Suppressor macrophage treated with lipopolysaccharide for 1 hour (primary cell): Measurements from ENCODE around the gene ABHD17C.
"Not testable (repeated sequence)": the region's sequence is repeated elsewhere in the genome, so short reads cannot be mapped to it uniquely, and the experiment has no call there.

Experiments
- DNase-seq, 3 donors: peaks; one replicate each; pipeline ENCODE4 v3.0.0-alpha.2; 2020 to 2022

ABHD17C gene

GRCh38 chr15:80695099-80695910 lies at the start of gene ABHD17C:
Gene ABHD17C, plus strand, starts transcription at chr15:80695310. Its CDS starts 120 bp downstream, at chr15:80695430.
- DNase-seq, result peak; percentile 55 to 85 (median 73)

GRCh38 chr15:80645494-80646065 lies 49.5 kb upstream of the ABHD17C start:
- DNase-seq, result peak; percentile 26 to 82 (median 47)

DNA sequence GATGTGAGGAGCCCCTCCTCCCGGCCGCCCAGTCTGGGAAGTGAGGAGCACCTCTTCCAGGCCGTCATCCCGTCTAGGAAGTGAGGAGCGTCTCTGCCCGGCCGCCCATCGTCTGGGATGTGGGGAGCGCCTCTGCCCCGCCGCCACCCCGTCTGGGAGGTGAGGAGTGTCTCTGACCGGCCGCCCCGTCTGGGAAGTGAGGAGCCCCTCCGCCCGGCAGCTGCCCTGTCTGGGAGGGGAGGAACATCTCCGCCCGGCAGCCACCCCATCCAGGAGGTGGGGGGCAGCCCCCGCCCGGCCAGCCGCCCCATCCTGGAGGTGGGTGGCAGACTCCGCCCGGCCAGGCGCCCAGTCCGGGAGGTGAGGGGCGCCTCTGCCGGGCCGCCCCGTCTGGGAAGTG lies 47.7 kb upstream of the ABHD17C start:
- DNase-seq, result not testable (repeated sequence)

DNA sequence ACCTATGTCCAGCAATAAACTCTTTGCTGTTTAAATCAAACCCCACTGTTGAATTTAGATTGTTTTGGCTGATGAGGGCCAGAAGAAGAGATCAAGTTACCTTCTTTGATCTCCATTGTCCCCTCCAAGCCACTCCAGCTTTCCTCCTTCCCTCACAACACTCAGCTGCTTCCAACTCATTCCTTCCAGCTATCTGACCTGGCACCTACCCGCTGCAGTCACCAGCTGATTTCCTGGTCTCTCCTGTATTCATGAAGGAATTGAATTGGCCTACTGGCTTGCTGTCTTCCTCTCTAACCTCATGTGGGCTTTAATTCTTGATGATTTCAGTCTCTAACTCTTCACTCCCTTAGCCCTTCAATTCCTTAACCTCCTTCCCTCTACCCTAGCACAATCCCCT lies 40.8 kb upstream of the ABHD17C start:
- DNase-seq, result no peak

- no peak for DNase-seq
These were observed 35.7 kb upstream of the ABHD17C start for GRCh38 chr15:80659375-80659774.

GRCh38 chr15:80660119-80660518 lies 35.0 kb upstream of the ABHD17C start:
- DNase-seq, result peak in 1 of 3 donors; percentile 37

- DNase-seq, result peak; percentile 19 to 43 (median 30)
These were observed 33.0 kb upstream of the ABHD17C start for GRCh38 chr15:80662129-80662528.

- DNase-seq, result no peak
These were observed 32.2 kb upstream of the ABHD17C start for GRCh38 chr15:80662757-80663553.

DNA sequence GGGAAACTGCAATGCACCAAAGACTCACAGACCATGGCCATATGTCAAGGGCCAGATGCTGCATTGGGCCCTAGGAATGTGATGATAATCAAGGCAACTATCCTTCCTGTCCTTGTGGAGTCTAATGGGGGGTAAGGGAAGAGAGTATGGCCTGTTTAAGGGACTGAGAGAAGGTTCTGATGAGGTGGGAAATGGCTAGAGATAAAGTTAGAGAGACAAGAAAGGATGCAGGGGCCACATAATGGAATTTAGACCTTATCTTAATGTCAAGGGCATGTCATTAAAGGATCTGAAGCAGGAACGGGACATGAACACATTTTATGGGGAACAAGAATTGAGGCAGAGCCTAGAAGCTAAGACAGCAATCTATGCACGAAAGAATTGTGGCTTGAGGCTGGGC lies 30.0 kb upstream of the ABHD17C start:
- DNase-seq, result no peak

GRCh38 chr15:80667936-80668335 lies 27.2 kb upstream of the ABHD17C start:
- DNase-seq, result no peak

GRCh38 chr15:80668546-80669236 lies 26.4 kb upstream of the ABHD17C start:
- DNase-seq, result no peak

GRCh38 chr15:80669663-80670273 lies 25.3 kb upstream of the ABHD17C start:
- DNase-seq, result peak; percentile 31 to 42 (median 32)

- no peak for DNase-seq
These were observed 21.4 kb upstream of the ABHD17C start for GRCh38 chr15:80673561-80674244.

DNA sequence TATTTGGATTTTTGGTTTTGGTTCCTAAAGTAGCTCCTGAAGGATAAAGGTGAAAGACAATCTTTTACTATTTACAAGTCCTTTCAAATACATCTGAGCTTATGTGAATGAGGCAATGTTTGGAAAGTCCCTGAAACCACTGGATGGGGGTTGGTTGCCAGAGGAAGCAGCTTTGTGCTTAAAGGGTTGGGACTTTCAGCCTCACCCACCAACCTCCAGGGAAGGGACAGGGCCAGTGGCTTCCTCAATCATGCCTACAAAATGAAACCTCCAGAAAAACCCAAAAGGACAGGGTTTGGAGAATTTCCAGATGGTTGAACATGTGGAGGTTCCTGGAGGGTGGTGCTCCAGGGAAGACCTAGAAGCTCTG lies 20.9 kb upstream of the ABHD17C start:
- DNase-seq, result peak; percentile 92 to 94 (median 93)

DNA sequence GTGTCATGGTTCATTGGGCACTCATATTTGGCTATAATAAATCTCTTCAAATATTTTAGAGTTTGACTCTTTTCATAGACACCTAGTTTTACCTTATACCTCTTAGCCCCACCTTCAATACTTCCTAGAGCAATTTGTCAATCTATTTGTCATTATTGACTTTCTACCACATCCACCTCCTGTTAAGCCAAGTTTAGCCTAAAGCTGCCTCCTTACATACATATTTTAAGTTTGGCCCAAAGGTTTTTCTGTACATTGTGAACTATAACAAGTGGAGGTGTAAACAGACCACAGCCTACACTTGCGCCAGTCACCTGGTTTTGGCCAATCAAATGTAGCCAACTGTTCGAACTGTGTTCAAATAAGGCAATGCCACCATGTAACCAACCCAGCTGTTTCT lies 18.1 kb upstream of the ABHD17C start:
- DNase-seq, result no peak

GRCh38 chr15:80679167-80679803 lies 15.8 kb upstream of the ABHD17C start:
- no peak for DNase-seq

DNA sequence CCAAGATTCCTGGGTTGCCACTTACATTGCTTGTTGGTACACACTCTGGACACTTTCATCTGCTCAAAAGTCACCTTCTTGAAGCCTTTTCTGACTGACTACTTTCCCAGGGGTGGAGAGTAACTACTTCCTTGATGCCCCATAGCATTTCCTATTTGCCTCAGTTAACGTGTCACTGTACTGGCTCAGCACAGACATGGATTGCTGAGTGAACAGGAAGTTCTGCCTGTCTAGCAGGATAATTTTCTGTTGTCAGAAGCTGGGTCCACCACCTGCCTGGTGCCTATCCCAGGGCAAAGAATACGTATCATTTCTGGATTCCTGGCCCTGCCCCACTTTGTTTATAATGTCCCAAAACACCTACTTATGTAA lies 15.3 kb upstream of the ABHD17C start:
- DNase-seq, result no peak

GRCh38 chr15:80682201-80682600 lies 12.9 kb upstream of the ABHD17C start:
- no peak for DNase-seq

- DNase-seq, result no peak
These were observed 10.4 kb upstream of the ABHD17C start for GRCh38 chr15:80684697-80685096.

GRCh38 chr15:80685628-80686027 lies 9.5 kb upstream of the ABHD17C start:
- no peak for DNase-seq

- no peak for DNase-seq
These were observed 5.8 kb upstream of the ABHD17C start for GRCh38 chr15:80689294-80689693.

DNA sequence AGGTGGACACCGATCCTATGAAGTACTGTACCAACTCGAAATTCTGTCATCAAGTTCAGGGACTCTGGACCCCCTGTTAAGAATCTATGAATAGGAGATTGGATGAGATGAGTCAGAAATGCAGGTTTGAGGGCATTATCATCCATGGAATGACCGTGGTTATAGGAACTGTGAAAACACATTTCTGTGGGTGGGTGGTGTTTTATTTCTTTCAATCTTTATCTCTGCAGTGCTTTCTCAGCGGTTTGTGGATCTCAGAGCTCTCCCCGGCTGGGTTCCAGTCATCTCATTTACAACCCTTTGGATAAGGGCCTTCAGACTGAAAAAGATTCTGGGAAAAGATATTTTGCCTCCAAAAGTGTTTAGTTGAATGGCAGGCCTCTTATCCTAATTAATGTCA lies 5.4 kb upstream of the ABHD17C start:
- DNase-seq, result no peak
